ENCODE measurements around the gene TMEM208. TPM values are rescaled to one million over a fixed set of nuclear protein-coding genes. Genes with fewer than 3 reads are reported as not detected.
A peak's percentile ranks its signal among the peaks of the same experiment; 100 is the strongest.

The TMEM208 gene
- total and polyA plus RNA-seq, 2 of the 8 experiments (the other 6 are each of a cell fraction or from before 2014, with no cell fraction given), result 37.7 to 100.0 TPM

GRCh38 chr16:67184453-67184994 is 42.4 kb upstream of the TMEM208 start:
- Histone ChIP-seq H3K4me3 (ENCODE audit: extremely low read depth in 1 of 4, insufficient read depth in 2 of 4, low read depth in 3 of 4, low read length in 4 of 4) (peak overlapping the region; percentile 73 to 90 (median 85)), H3K14ac (ENCODE audit: insufficient read length) (no peak overlapping the region), H2BK20ac (ENCODE audit: low read length) (no peak overlapping the region), H3K4me1 (replicated peaks in 1 of 4; ENCODE audit: control insufficient read depth in 3 of 4, insufficient read depth in 4 of 4, low read length in 3 of 4) (peaks cover 0 to 17% (median 10%) of the 10 kb centered on the region in 4 experiments; a peak in 5 of 7 replicates), H3K4ac (replicated peaks; ENCODE audit: insufficient read length, low read depth, low read length) (no peak overlapping the region), H3K56ac (replicated peaks; ENCODE audit: insufficient read length, low read depth, low read length) (no peak overlapping the region), H3K23ac (ENCODE audit: insufficient read length) (no peak overlapping the region), H4K5ac (ENCODE audit: insufficient read length, low read depth, low read length) (no peak overlapping the region), H4K91ac (replicated peaks; ENCODE audit: insufficient read length, low read length) (no peak overlapping the region), H3K79me2 (ENCODE audit: control insufficient read depth in 1 of 2, insufficient read depth in 2 of 2, low read length in 2 of 2) (peaks cover 0 to 5% of the 10 kb centered on the region in 2 experiments; a peak in 1 of 4 replicates), H4K8ac (ENCODE audit: extremely low read depth, insufficient read depth, low read length) (peak overlapping the region; percentile 90), H2BK15ac (ENCODE audit: low read length) (no peak overlapping the region), H3K4me2 (ENCODE audit: insufficient read depth in 1 of 2, low read depth in 2 of 2, low read length in 2 of 2) (peak overlapping the region; percentile 67 to 92), H2BK12ac (ENCODE audit: low read depth, low read length) (no peak overlapping the region), H2BK120ac (replicated peaks; ENCODE audit: low read depth, low read length) (no peak overlapping the region), H3K23me2 (ENCODE audit: low read depth, low read length) (peaks cover 13% of the 10 kb centered on the region; the same call in 1 of the 2 replicates), H3K36me3 (ENCODE audit: control insufficient read depth in 2 of 4, insufficient read depth in 4 of 4, low read length in 3 of 4) (no peaks in the 10 kb centered on the region; a peak in 1 of 8 replicates), H3K9ac (replicated peaks in 1 of 4; ENCODE audit: extremely low read depth in 1 of 4, low read depth in 3 of 4, low read length in 3 of 4) (no peak overlapping the region), H3K27me3 (replicated peaks in 1 of 4; ENCODE audit: control insufficient read depth in 3 of 4, extremely low read depth in 1 of 4, insufficient read depth in 3 of 4, low read length in 3 of 4) (peaks cover 8 to 32% (median 19%) of the 10 kb centered on the region in 4 experiments), H2BK5ac (ENCODE audit: low read depth, low read length) (no peak overlapping the region), H3K27ac (ENCODE audit: low read depth, low read length) (no peak overlapping the region), H4K20me1 (replicated peaks in 1 of 2; ENCODE audit: control insufficient read depth in 1 of 2, insufficient read depth in 2 of 2, low read length in 2 of 2) (peaks cover 2 to 22% of the 10 kb centered on the region in 2 experiments), H3K18ac (ENCODE audit: extremely low read depth, low read length) (no peak overlapping the region; the same call in 1 of the 2 replicates), H2AK5ac (ENCODE audit: low read depth, low read length) (no peak overlapping the region), H3K79me1 (ENCODE audit: low read depth, low read length) (no peaks in the 10 kb centered on the region), H2AFZ (ENCODE audit: low read length) (peak overlapping the region; percentile 17; the same call in 1 of the 2 replicates), H3K9me3 (ENCODE audit: insufficient read depth in 2 of 2, low read depth in 1 of 2, low read length in 1 of 2) (no peaks in the 10 kb centered on the region)
- WGBS, 2 experiments (ENCODE audit: extremely low coverage in 1 of 2, insufficient coverage in 1 of 2, insufficient read length in 1 of 2, insufficient replicate concordance in 2 of 2, low coverage in 1 of 2, low lambda C conversion rate in 2 of 2, missing lambda C conversion rate in 1 of 2), result 13% methylated on average over 51 of the region's 59 CpGs; no CpG with 5 or more reads in 1 of the 2 experiments
- CTCF ChIA-PET (ENCODE audit: partially characterized antibody), result interaction anchor here (0.5 to 9.3 kb wide), 28 partner anchors 10 to 459 kb away, joined by 3 to 151 read pairs (median 4); partner anchors contain the start of genes ELMO3, FBXL8, FHOD1 and HSF4
- FAIRE-seq (no peak), DNase-seq (ENCODE audit: low read depth in 1 of 2, low spot score in 2 of 2) (peak in 1 of 2 experiments; percentile 70)
- POLR2A ChIA-PET (ENCODE audit: partially characterized antibody), result interaction anchor here (0.7 to 4.0 kb wide), 10 partner anchors 10 to 62 kb away, joined by 3 to 19 read pairs (median 4); partner anchors contain the start of genes HSF4 and NOL3
- TF ChIP-seq EZH2 (IDR thresholded peaks at IDR 0.05; ENCODE audit: low read depth, low read length, severe bottlenecking) (peak; percentile 69), KDM1A (IDR thresholded peaks at IDR 0.05; ENCODE audit: borderline replicate concordance, low read length) (no peak), CTCF (IDR thresholded peaks at IDR 0.05; ENCODE audit: control extremely low read depth in 1 of 3, insufficient read depth in 1 of 3, low read depth in 1 of 3, low read length in 3 of 3) (no peak), EP300 (IDR thresholded peaks at IDR 0.05; ENCODE audit: borderline replicate concordance in 1 of 2, low read depth in 2 of 2, low read length in 2 of 2) (no peak), JUN (IDR thresholded peaks at IDR 0.05; ENCODE audit: low read depth, low read length) (no peak), JUND (IDR thresholded peaks at IDR 0.05; ENCODE audit: low read length) (no peak), SIX5 (IDR thresholded peaks at IDR 0.05; ENCODE audit: low read depth, low read length) (no peak), YY1 (IDR thresholded peaks at IDR 0.05; ENCODE audit: low read depth, low read length) (no peak), GTF2F1 (IDR thresholded peaks at IDR 0.05; ENCODE audit: borderline replicate concordance, low read depth, low read length) (no peak), RXRA (IDR thresholded peaks at IDR 0.05; ENCODE audit: insufficient read depth, low read depth, low read length) (no peak)
